A204.1 (cell line): Measurements from ENCODE around the gene METTL16.

Experiments used
- FAIRE-seq: peaks from 2 replicates; lab custom pipeline; 2012; peaks lifted over from hg19 to GRCh38; lab: Jason Lieb, UNC

Gene METTL16

GRCh38 chr17:2395258-2396181 is 116.2 kb downstream of the METTL16 start:
- no peak for FAIRE-seq

- no peak for FAIRE-seq
Measured at GRCh38 chr17:2394775-2395201, 116.9 kb downstream of the METTL16 start.

- FAIRE-seq: no peak
Measured at GRCh38 chr17:2393954-2394749, 117.5 kb downstream of the METTL16 start.

- FAIRE-seq: peak; percentile 35
Measured at GRCh38 chr17:2393174-2393953, 118.3 kb downstream of the METTL16 start.

- FAIRE-seq: no peak
Measured at GRCh38 chr17:2392252-2393173, 119.2 kb downstream of the METTL16 start.

GRCh38 chr17:2391597-2392251 is 120.0 kb downstream of the METTL16 start:
- FAIRE-seq: no peak

GRCh38 chr17:2390199-2390836 is 121.4 kb downstream of the METTL16 start:
- FAIRE-seq: no peak

GRCh38 chr17:2388683-2389055 is 123.0 kb downstream of the METTL16 start:
- no peak for FAIRE-seq

GRCh38 chr17:2388020-2388682 is 123.5 kb downstream of the METTL16 start:
- no peak for FAIRE-seq

GRCh38 chr17:2387086-2388019 is 124.3 kb downstream of the METTL16 start:
- no peak for FAIRE-seq

GRCh38 chr17:2386400-2387085 is 125.1 kb downstream of the METTL16 start:
- no peak for FAIRE-seq

GRCh38 chr17:2385240-2386210 is 126.2 kb downstream of the METTL16 start:
- no peak for FAIRE-seq

- no peak for FAIRE-seq
Measured at GRCh38 chr17:2384439-2385127, 127.1 kb downstream of the METTL16 start.

GRCh38 chr17:2383628-2384167 is 128.0 kb downstream of the METTL16 start:
- FAIRE-seq: no peak

- FAIRE-seq: no peak
Measured at GRCh38 chr17:2380950-2381649, 130.6 kb downstream of the METTL16 start.
